HepG2 (cell line): ENCODE data around the gene PREP. TPM values are rescaled to one million over a fixed set of nuclear protein-coding genes. Genes with fewer than 3 reads are reported as not detected.
A peak's percentile ranks its signal among the peaks of the same experiment; 100 is the strongest.

Experiments
- ARID5B ChIP-seq: IDR thresholded peaks from 2 replicates; pipeline ENCODE4 v1.4.0; 2020; ENCODE audit warnings: mild to moderate bottlenecking, missing genetic modification reagents
- ASH2L ChIP-seq: fragments of 300-600, 200-600 bp; sonication (generic); IDR thresholded peaks from 2 replicates; pipeline ENCODE4 v1.7.0; 2017; ENCODE audit warnings: low read depth, mild to moderate bottlenecking, moderate library complexity, mixed read lengths, low read length; ENCODE audit not compliant: insufficient read length
- DMAP1 ChIP-seq: IDR thresholded peaks from 2 replicates; pipeline ENCODE4 v1.6.1; 2016
- ELF3 ChIP-seq: IDR thresholded peaks from 2 replicates; pipeline ENCODE4 v1.6.1; 2016; ENCODE audit warnings: missing genetic modification reagents, missing compliant biosample characterization
- EP300 ChIP-seq, 3 experiments: sonication (generic) in 1 of 3; formaldehyde crosslinking in 1 of 3; IDR thresholded peaks; 2 replicates each; pipeline versions ENCODE4 v1.5.1 to v1.6.1; 2011 to 2020; ENCODE audit warnings: low read depth in 2 of 3, low read length in 2 of 3, borderline replicate concordance in 1 of 3, improper control_type of control experiment in 1 of 3, mild to moderate bottlenecking in 1 of 3, missing genetic modification reagents in 1 of 3, moderate library complexity in 1 of 3
- ETV5 ChIP-seq: IDR thresholded peaks from 2 replicates; pipeline ENCODE4 v1.6.1; 2018; ENCODE audit warnings: missing biosample characterization, missing genetic modification reagents, inconsistent platforms, borderline replicate concordance
- FOXA3 ChIP-seq: IDR thresholded peaks from 2 replicates; pipeline ENCODE4 v1.6.1; 2016; ENCODE audit warnings: missing genetic modification reagents, missing compliant biosample characterization
- HOXD1 ChIP-seq: sonication (generic); formaldehyde crosslinking; IDR thresholded peaks from 2 replicates; pipeline ENCODE4 v1.5.0; 2020; ENCODE audit warnings: missing genetic modification reagents
- KMT2B ChIP-seq: IDR thresholded peaks from 2 replicates; pipeline ENCODE4 v1.6.1; 2016; ENCODE audit warnings: missing genetic modification reagents, missing compliant biosample characterization
- RARA ChIP-seq: IDR thresholded peaks from 2 replicates; pipeline ENCODE4 v1.6.1; 2016; ENCODE audit warnings: missing genetic modification reagents, missing compliant biosample characterization
- SMC3 ChIP-seq: IDR thresholded peaks from 2 replicates; pipeline ENCODE4 v1.6.1; 2011; ENCODE audit warnings: low read length, improper control_type of control experiment
- TBX3 ChIP-seq: fragments of 450-650 bp; IDR thresholded peaks from 2 replicates; pipeline ENCODE4 v1.6.1; 2017; ENCODE audit warnings: antibody characterized with exemption, mild to moderate bottlenecking, inconsistent platforms, borderline replicate concordance
- ZNF234 ChIP-seq: sonication (generic); formaldehyde crosslinking; conservative IDR thresholded peaks from 2 replicates; pipeline ENCODE4 v1.5.1; 2020; ENCODE audit warnings: mild to moderate bottlenecking, missing genetic modification reagents
- ZNF296 ChIP-seq: sonication (generic); formaldehyde crosslinking; conservative IDR thresholded peaks from 2 replicates; pipeline ENCODE4 v1.5.0; 2020; ENCODE audit warnings: mild to moderate bottlenecking, missing genetic modification reagents
- ZNF652 ChIP-seq: IDR thresholded peaks from 2 replicates; pipeline ENCODE4 v1.6.1; 2016; ENCODE audit warnings: low read depth, borderline replicate concordance
- ZNF75D ChIP-seq: sonication (generic); formaldehyde crosslinking; IDR thresholded peaks from 2 replicates; pipeline ENCODE4 v1.8.1; 2023; ENCODE audit warnings: missing genetic modification reagents, mild to moderate bottlenecking, borderline replicate concordance
- ZNF781 ChIP-seq: sonication (generic); formaldehyde crosslinking; IDR thresholded peaks from 2 replicates; pipeline ENCODE4 v1.5.1; 2020; ENCODE audit warnings: borderline replicate concordance, mild to moderate bottlenecking, missing genetic modification reagents; ENCODE audit errors: not compliant biosample characterization
- polyA plus RNA-seq, 8 experiments: library from polyadenylated mRNA; depleted of rRNA in 3 of 8; stranded (reverse) in 7 of 8; unstranded in 1 of 8; fragments of >200 nt; fragmentation: Illumina TruSeq in 4 of 8; extraction: Trizol in 4 of 8; gene quantifications; 2 replicates each; pipeline versions ENCODE4 v1.2.1 to v1.2.3, GENCODE V29; 2011 to 2016; ENCODE audit warnings: low read depth in 4 of 8, missing spikeins in 1 of 8, mixed read lengths in 1 of 8; ENCODE audit not compliant: insufficient read depth in 1 of 8
- total RNA-seq, 5 experiments: library from RNA; depleted of rRNA; stranded (reverse); fragments of >200 nt; fragmentation: Illumina TruSeq; extraction: Trizol; gene quantifications; 2 replicates each; pipeline ENCODE4 v1.2.3, GENCODE V29; 2016; ENCODE audit warnings: low read depth in 1 of 5
- TF ChIP-seq, protein P1 (sequence below): sonication (generic); formaldehyde crosslinking; IDR thresholded peaks from 2 replicates; pipeline ENCODE4 v1.5.0; 2020; ENCODE audit warnings: mild to moderate bottlenecking, missing genetic modification reagents, borderline replicate concordance
- TF ChIP-seq, protein P2 (sequence below): fragments of 450-650 bp; IDR thresholded peaks from 2 replicates; pipeline ENCODE4 v1.6.1; 2017; ENCODE audit warnings: mild to moderate bottlenecking
- TF ChIP-seq, protein P3 (sequence below): sonication (generic); formaldehyde crosslinking; IDR thresholded peaks from 2 replicates; pipeline ENCODE4 v1.4.0; 2020; ENCODE audit warnings: missing genetic modification reagents

PREP gene
- total and polyA plus RNA-seq, 2 of the 13 experiments (the other 11 are each of a cell fraction or from before 2014, with no cell fraction given): 12.6 to 15.9 TPM

GRCh38 chr6:105397987-105398386, 4.9 kb downstream of the PREP start (continued):
- TF ChIP-seq EP300 (IDR thresholded peaks at IDR 0.05; ENCODE audit: low read depth in 2 of 2, low read length in 2 of 2) (peak in 1 of 2 experiments; percentile 20; a peak in 1 of 4 replicates), EP300 (CRISPR knock-in tag; IDR thresholded peaks at IDR 0.05; ENCODE audit: borderline replicate concordance) (no peak), ZNF234 (CRISPR knock-in tag) (no peak), ZNF652 (CRISPR knock-in tag) (no peak), ZNF296 (no peak), FOXA3 (CRISPR knock-in tag) (peak; percentile 31; the same call in 1 of the 2 replicates), DMAP1 (CRISPR knock-in tag) (no peak), ASH2L (peak; percentile 7), HOXD1 (no peak), RARA (no peak), ZNF75D (CRISPR knock-in tag) (no peak), SMC3 (no peak), ELF3 (CRISPR knock-in tag) (0 out of 2 replicates have a peak, but pooled peaks have one; percentile 32), ARID5B (0 out of 2 replicates have a peak, but pooled peaks have one; percentile 20), TBX3 (peak; percentile 54; the same call in 1 of the 2 replicates), ETV5 (CRISPR knock-in tag) (peak; percentile 14; the same call in 1 of the 2 replicates), ZNF781 (no peak), KMT2B (CRISPR knock-in tag) (0 out of 2 replicates have a peak, but pooled peaks have one; percentile 18)
- TF ChIP-seq, protein P1, sequence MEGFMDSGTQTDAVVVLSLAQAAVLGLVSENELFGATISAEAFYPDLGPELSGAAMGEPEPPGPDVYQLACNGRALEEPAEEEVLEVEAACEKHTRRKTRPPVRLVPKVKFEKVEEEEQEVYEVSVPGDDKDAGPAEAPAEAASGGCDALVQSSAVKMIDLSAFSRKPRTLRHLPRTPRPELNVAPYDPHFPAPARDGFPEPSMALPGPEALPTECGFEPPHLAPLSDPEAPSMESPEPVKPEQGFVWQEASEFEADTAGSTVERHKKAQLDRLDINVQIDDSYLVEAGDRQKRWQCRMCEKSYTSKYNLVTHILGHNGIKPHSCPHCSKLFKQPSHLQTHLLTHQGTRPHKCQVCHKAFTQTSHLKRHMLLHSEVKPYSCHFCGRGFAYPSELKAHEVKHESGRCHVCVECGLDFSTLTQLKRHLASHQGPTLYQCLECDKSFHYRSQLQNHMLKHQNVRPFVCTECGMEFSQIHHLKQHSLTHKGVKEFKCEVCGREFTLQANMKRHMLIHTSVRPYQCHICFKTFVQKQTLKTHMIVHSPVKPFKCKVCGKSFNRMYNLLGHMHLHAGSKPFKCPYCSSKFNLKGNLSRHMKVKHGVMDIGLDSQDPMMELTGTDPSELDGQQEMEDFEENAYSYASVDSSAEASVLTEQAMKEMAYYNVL: peak; percentile 40; the same call in 1 of the 2 replicates
- TF ChIP-seq, protein P2, sequence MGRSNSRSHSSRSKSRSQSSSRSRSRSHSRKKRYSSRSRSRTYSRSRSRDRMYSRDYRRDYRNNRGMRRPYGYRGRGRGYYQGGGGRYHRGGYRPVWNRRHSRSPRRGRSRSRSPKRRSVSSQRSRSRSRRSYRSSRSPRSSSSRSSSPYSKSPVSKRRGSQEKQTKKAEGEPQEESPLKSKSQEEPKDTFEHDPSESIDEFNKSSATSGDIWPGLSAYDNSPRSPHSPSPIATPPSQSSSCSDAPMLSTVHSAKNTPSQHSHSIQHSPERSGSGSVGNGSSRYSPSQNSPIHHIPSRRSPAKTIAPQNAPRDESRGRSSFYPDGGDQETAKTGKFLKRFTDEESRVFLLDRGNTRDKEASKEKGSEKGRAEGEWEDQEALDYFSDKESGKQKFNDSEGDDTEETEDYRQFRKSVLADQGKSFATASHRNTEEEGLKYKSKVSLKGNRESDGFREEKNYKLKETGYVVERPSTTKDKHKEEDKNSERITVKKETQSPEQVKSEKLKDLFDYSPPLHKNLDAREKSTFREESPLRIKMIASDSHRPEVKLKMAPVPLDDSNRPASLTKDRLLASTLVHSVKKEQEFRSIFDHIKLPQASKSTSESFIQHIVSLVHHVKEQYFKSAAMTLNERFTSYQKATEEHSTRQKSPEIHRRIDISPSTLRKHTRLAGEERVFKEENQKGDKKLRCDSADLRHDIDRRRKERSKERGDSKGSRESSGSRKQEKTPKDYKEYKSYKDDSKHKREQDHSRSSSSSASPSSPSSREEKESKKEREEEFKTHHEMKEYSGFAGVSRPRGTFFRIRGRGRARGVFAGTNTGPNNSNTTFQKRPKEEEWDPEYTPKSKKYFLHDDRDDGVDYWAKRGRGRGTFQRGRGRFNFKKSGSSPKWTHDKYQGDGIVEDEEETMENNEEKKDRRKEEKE: no peak
- TF ChIP-seq, protein P3, sequence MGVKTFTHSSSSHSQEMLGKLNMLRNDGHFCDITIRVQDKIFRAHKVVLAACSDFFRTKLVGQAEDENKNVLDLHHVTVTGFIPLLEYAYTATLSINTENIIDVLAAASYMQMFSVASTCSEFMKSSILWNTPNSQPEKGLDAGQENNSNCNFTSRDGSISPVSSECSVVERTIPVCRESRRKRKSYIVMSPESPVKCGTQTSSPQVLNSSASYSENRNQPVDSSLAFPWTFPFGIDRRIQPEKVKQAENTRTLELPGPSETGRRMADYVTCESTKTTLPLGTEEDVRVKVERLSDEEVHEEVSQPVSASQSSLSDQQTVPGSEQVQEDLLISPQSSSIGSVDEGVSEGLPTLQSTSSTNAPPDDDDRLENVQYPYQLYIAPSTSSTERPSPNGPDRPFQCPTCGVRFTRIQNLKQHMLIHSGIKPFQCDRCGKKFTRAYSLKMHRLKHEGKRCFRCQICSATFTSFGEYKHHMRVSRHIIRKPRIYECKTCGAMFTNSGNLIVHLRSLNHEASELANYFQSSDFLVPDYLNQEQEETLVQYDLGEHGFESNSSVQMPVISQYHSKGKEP: no peak
